MM.1S (cell line): ENCODE measurements around the gene SLC25A40.
"Not testable (repeated sequence)": the region's sequence is repeated elsewhere in the genome, so short reads cannot be mapped to it uniquely, and the experiment has no call there.

ENCODE experiments used
- CTCF ChIP-seq: fragments of 300-600 bp; sonication (generic); IDR thresholded peaks from 2 replicates; pipeline ENCODE4 v1.5.1; 2016; ENCODE audit warnings: antibody characterized with exemption, low read length, mixed read lengths
- EZH2 ChIP-seq: fragments of 300-600 bp; sonication (generic); optimal IDR thresholded peaks from 2 replicates; pipeline ENCODE3; 2017; ENCODE audit warnings: low read depth, mild to moderate bottlenecking, antibody characterized with exemption, low read length, mixed read lengths
- EZH2phosphoT487 ChIP-seq: fragments of 300-600 bp; sonication (generic); IDR thresholded peaks from 2 replicates; pipeline ENCODE4 v1.6.1; 2018; ENCODE audit warnings: antibody characterized with exemption, low read length

GRCh38 chr7:87866533-87866932 lies 9.6 kb downstream of the SLC25A40 start:
- TF ChIP-seq CTCF, EZH2, EZH2phosphoT487: not testable (repeated sequence)
